SHP77 treated with DMSO at 0.1 percent for 48 hours (cell line): ENCODE results near the gene TDRD7.

ENCODE experiments used
- DNase-seq: peaks from one replicate; lab custom pipeline; 2025; lab: John Stamatoyannopoulos, UW

TDRD7 gene

GRCh38 chr9:97507428-97507984 lies 95.6 kb downstream of the TDRD7 start:
- no peak for DNase-seq

GRCh38 chr9:97508852-97509251 lies 97.0 kb downstream of the TDRD7 start:
- DNase-seq: no peak

GRCh38 chr9:97510797-97511654 lies 99.1 kb downstream of the TDRD7 start:
- DNase-seq: no peak

GRCh38 chr9:97511655-97512427 lies 99.9 kb downstream of the TDRD7 start:
- no peak for DNase-seq

- no peak for DNase-seq
Observed at GRCh38 chr9:97512966-97513560, 101.2 kb downstream of the TDRD7 start.

- no peak for DNase-seq
Observed at GRCh38 chr9:97514531-97514930, 102.6 kb downstream of the TDRD7 start.

- DNase-seq: no peak
Observed at GRCh38 chr9:97515662-97516061, 103.8 kb downstream of the TDRD7 start.

- no peak for DNase-seq
Observed at GRCh38 chr9:97516111-97516510, 104.2 kb downstream of the TDRD7 start.

- DNase-seq: no peak
Observed at GRCh38 chr9:97517331-97518089, 105.6 kb downstream of the TDRD7 start.

GRCh38 chr9:97518166-97518908 lies 106.4 kb downstream of the TDRD7 start:
- no peak for DNase-seq

- no peak for DNase-seq
Observed at GRCh38 chr9:97518909-97519307, 107.0 kb downstream of the TDRD7 start.

GRCh38 chr9:97519441-97519970 lies 107.6 kb downstream of the TDRD7 start:
- no peak for DNase-seq

GRCh38 chr9:97521576-97522333 lies 109.9 kb downstream of the TDRD7 start:
- no peak for DNase-seq

GRCh38 chr9:97524424-97524823 lies 112.5 kb downstream of the TDRD7 start:
- DNase-seq: no peak

- no peak for DNase-seq
Observed at GRCh38 chr9:97525451-97525850, 113.6 kb downstream of the TDRD7 start.

- DNase-seq: no peak
Observed at GRCh38 chr9:97526895-97527575, 115.1 kb downstream of the TDRD7 start.

- DNase-seq: no peak
Observed at GRCh38 chr9:97527626-97528528, 116.0 kb downstream of the TDRD7 start.

- DNase-seq: no peak
Observed at GRCh38 chr9:97528529-97529230, 116.8 kb downstream of the TDRD7 start.
